IPS-18c (cell line): ENCODE results near the gene C11orf24.
"Not testable (repeated sequence)": the region's sequence is repeated elsewhere in the genome, so short reads cannot be mapped to it uniquely, and the experiment has no call there.

Source experiments
- H3K4me3 ChIP-seq: 2 replicates; pipeline ENCODE4 v1.7.0; 2013; ENCODE audit warnings: low read depth, mild to moderate bottlenecking, low read length, moderate library complexity; ENCODE audit not compliant: insufficient read depth
- H3K9me3 ChIP-seq: one replicate; pipeline ENCODE4 v1.6.1; 2013; ENCODE audit warnings: mild to moderate bottlenecking, low read length, moderate library complexity; ENCODE audit not compliant: control insufficient read depth, insufficient read depth

Gene C11orf24

DNA sequence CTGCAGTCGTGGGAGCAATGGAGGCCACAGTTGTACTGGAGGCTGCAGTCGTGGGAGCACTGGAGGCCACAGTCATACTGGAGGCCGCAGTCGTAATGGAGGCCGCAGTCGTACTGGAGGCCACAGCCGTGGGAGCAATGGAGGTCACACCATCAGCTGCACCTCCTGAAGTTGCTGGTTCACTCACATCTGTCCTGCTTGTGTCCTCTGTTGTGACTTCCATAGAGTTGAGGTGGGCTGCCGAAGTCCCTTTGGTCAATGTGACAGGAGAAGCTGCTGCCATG lies 9.3 kb downstream of the C11orf24 start:
- Histone ChIP-seq H3K4me3 (no peak overlapping the region), H3K9me3 (peaks cover 4% of the 10 kb centered on the region)

DNA sequence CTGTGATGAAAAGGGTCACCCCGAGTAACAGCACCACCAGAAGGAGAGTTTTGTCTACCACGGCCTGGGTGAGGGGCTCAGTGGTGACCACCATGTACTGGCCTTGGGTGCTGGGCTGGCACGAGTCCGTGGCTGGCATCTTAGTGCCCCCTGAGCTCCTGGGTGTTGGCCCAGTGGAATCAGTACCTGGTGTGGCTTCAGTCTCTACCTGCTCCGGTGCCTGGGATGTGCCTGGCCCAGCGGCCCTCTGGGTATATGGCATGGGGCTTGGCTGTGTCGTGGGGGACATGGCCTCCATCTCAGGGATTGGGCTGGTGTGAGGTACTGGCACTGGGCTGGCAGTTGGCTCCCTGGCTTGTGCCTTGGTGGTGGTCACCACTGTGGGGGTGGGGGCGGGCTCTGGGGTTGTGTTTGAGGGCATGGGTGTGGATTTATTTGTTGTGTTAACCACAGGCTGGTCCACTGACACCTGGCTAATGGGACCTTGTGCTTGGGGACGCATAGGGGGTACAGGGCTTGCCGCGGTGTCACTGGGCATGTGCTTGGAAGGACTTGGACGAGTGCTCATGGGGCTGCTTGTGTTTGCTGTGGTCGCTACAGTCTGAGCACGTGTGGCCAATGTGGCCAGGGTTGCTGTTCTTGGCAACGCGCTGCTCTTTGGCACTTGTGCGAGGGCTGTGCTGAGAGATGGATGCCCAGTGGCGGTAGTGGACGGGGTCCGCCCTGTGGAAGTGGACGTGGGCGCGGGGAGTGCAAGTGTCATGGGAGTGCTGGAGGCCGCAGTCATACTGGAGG lies 9.8 kb downstream of the C11orf24 start:
- peaks cover 4% of the 10 kb centered on the region for H3K9me3 ChIP-seq
- H3K4me3 ChIP-seq, result no peak overlapping the region

DNA sequence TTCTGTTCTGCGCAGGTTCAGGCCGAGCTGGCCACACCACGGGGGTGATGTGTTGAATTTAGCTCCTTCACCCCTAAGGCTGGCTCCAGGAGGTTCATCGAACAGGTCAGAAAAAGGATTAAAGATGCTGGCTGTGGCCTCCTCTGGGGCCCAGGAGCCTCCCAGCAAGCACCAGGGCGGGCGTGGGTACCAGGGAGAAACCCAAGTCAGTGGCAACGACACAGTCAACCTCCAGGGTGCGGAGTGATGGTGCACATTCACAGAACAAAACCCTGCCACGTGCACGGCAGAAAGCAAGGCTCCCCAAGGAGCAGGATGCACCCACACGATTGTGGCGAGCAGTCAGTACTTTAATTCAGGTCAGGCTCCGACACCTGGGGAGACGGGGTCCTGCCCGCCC lies 10.8 kb downstream of the C11orf24 start:
- no peaks in the 10 kb centered on the region for H3K9me3 ChIP-seq
- no peak overlapping the region for H3K4me3 ChIP-seq

DNA sequence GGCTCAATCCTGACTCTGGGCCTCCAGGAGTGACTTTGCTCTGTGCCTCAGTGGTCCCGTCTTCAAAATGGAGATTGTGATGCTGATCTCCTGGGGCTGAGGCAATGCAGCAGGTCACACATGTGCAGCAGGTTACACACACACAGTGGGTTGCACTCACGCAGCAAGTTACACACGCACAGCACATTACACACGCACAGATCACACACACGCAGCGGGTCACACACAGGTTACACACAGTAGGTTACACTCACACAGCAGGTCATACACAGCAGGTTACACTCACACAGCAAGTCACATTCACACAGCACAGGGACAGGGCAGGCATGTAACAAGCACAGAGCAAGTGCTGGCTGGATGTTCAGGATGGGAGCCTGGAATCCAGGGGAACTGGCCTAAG lies 11.3 kb downstream of the C11orf24 start:
- no peaks in the 10 kb centered on the region for H3K9me3 ChIP-seq
- H3K4me3 ChIP-seq, result no peak overlapping the region

DNA sequence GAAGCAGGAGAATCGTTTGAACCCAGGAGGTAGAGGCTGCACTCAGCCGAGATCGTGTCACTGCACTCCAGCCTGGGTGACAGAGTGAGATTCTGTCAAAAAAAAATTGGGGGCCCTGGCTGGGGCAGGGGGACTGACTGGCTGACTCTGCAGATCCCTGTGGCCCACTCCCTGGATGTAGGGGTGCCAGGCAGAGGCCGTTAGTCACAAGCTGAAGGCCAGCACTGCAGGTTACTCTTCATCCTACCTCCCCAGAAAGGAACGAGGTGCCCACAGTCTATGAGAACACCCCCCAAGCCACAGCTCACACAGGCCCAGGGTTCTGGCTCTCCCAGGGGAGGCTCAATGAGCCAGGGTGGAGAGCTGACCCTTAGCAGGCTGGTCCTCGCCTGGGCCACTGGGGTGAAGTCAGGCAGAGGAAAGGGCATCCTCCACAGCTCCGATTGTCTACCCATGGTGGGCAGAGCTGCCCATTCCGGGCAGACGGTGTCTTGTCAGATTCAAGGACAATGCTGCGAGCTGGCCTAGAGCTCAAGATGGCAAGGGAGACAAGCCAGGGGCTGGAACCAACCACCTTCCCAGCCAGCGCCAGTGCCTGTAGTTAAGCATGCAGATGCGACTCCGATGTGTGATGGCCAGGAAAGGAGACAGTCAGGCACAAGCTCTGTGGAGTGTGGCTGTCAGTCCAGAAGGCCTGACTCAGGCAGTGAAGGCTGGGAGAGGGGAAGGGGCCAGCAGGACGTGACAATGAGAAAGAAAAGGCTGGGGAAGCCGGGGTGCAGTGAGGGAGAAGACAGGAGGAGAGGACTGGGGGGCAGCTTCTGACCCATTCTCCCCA lies 12.4 kb downstream of the C11orf24 start:
- no peaks in the 10 kb centered on the region for H3K9me3 ChIP-seq
- no peak overlapping the region for H3K4me3 ChIP-seq

DNA sequence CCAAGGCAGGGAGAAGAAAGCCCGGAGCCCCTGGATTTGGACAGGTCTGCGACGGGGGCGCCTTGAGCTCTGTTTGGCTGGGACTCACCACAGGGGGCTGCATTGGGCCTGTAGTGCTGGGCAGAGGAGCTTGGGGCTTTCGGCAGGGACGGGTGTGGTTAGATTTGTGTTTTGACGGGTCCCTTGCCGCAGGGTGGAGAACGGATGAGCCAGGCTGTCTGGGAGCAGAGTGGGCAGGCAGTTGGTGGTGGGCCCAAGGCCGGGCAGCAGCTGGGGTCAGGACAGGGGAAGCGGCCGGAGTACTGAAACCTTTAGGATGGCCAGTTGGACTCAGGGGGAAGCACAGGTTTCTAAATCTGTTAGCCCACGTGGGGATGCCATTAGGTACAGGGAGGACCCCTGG lies 13.4 kb downstream of the C11orf24 start:
- Histone ChIP-seq H3K4me3 (no peak overlapping the region), H3K9me3 (no peaks in the 10 kb centered on the region)

DNA sequence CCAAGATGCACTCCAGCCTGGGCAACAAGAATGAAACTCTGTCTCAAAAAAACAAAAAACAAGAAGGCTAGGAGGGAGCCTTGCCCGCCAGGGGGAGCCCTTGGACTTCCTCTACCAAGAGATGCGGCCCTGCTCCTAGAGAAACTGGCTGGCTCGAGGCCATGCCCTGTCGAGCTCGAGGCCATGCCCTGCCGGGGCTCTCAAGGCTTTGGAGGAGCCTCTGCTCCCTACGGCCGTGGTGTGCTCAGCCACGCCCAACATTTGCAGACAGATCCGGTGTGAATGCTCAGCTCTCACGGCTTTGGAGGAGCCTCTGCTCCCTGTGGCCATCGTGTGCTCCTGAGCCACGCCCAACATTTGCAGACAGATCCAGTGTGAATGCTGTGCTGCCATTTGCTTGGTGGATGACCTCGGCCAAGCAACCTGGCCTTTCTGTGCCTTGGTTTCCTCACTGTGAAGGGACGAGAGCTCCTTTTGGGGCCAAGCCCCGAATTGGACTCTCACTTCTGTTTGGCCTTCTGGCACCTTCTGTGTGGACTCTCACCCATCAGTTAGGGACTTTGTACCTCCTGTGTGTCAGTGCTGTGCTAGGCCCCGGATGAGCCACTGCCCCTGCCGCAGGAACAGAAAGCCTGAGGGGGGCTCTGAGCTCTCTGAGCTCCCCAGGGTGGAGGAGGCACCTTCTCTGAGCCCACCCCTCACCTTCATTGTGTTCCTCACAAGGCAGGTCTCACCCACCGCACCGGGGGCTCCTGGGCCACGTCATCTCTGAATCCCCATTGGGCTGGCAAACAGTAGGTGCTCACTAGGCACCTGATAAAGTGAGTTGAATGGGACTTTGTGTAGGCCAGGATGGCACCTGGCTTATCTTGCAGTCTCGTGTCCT lies 14.1 kb downstream of the C11orf24 start:
- Histone ChIP-seq H3K4me3 (no peak overlapping the region), H3K9me3 (no peaks in the 10 kb centered on the region)

DNA sequence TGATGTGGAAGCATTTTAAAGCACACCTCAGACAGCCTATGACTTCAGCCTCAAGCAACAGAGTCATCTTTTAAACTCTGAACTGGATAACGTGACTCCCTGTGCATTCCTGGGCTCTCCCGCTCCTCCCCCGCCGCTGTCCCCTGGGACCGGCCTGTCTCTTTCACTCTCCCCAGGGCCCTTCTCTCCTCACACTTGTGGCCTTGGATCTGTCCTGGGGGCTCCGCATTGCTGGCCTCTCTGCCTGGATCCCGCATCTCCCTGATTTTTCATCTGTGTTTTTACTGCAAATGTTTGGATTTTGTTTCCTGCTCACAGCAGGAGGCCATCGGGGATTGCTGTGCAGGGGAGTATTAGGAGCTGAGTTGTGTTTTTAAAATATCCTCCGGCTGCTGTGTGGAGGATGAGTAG lies 15.4 kb downstream of the C11orf24 start:
- no peaks in the 10 kb centered on the region for H3K9me3 ChIP-seq
- H3K4me3 ChIP-seq, result no peak overlapping the region

DNA sequence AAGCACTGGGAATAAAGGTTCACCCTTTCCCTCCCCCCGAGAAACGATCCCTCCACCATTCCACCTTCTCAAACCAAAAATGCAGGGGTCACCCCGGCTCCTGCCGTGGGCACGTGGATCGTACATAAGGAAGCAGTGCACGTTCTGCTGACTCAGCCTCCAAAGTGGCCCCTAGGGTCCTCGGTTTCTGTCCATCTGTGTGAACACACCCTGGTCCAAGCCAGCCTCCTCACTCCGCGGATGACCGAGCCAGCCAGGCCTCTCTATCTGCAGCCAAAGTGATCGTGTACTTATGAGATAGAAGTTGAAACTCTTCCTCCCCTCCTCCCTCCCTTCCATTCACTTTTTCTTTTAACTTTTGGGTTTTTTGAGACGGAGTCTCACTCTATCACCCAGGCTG lies 16.2 kb downstream of the C11orf24 start:
- Histone ChIP-seq H3K9me3 (no peaks in the 10 kb centered on the region), H3K4me3 (no peak overlapping the region)

DNA sequence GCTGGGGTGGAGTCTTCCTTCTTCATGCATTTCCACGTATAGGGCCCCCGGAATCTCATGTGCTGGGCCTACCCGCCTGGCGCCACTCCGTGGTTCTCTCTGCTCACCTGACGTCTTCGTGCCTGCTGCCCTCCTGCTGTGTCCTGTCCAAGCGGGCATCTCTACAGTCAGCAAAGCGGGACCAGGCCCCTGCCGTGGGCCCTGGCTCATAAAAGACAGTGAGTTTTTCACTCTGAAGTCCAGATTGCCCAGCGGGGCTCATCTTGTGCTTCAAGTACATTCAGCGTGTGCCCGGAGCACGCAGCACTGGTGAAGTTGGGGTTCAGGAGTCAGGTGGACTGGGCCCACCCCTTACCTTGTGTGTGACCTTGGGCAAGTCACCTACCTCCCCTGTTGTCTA lies 17.4 kb downstream of the C11orf24 start:
- no peaks in the 10 kb centered on the region for H3K9me3 ChIP-seq
- H3K4me3 ChIP-seq, result no peak overlapping the region

DNA sequence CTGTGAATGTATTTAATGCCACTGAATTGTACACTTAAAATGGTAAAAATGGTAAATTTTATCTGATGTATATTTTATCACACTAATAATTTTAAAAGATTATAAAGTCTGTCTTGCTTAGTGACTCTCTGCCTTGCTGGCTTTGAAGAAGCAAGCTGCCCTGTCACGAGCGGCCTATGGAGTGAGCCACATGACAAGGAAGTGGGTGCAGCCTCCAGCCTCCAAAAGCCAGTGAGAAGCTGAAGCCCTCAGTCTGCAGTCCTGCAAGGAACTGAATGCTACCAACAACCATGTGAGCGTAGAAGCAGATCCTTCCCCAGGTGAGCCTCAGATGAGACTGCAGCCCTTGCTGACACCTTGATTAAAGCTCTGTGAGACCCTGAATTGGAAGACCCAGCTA lies 20.0 kb downstream of the C11orf24 start:
- Histone ChIP-seq H3K9me3 (no peaks in the 10 kb centered on the region), H3K4me3 (no peak overlapping the region)

DNA sequence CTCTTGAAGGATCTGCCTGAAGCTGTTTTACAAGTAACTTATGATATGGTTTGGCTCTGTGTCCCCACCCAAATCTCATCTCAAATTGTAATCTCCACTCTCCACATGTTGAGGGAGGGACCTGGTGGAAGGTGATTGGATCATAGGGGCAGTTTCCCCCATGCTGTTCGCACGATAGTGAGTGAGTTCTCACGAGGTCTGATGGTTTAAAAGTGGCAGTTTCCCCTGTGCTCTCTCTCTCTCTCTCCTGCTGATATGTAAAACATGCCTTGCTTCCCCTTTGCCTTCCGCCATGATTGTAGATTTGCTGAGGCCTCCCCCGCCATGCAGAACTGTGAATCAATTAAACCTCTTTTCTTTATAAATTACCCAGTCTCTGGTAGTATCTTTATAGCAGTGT lies 26.9 kb downstream of the C11orf24 start:
- H3K4me3 ChIP-seq, H3K9me3 ChIP-seq: not testable (repeated sequence)

DNA sequence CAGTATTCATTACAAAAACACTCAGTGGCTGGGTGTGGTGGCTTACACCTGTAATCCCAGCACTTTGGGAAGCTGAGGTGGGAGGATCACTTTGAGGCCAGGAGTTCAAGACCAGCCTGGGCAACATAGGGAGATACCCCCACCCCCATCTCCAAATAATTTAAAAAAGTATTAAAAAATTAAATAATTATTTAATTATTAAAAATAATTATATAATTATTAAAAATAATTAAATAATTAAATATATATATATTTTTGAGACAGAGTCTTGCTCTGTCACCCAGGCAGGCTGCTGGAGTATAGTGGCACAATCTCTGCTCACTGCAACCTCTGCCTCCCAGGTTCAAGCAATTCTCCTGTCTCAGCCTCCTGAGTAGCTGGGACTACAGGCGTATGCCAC lies 27.9 kb downstream of the C11orf24 start:
- H3K9me3 ChIP-seq, H3K4me3 ChIP-seq: not testable (repeated sequence)

DNA sequence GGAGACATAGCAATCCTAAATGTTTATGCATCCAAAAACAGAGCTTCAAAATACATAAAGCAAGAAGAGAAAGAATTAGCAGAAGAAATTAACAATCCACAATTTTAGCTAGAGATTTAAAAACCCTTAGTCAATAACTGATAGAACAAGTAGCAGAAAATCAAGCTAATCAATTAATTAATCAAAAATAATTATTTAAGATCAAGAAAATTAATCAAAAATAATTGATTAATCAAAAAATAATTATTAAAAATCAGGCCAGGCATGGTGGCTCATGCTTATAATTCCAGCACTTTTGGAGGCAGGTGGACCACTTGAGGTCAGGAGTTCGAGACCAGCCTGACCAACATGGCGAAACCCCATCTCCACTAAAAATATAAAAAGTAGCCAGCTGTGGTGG lies 29.2 kb downstream of the C11orf24 start:
- Histone ChIP-seq H3K4me3 (no peak overlapping the region), H3K9me3 (no peaks in the 10 kb centered on the region)

DNA sequence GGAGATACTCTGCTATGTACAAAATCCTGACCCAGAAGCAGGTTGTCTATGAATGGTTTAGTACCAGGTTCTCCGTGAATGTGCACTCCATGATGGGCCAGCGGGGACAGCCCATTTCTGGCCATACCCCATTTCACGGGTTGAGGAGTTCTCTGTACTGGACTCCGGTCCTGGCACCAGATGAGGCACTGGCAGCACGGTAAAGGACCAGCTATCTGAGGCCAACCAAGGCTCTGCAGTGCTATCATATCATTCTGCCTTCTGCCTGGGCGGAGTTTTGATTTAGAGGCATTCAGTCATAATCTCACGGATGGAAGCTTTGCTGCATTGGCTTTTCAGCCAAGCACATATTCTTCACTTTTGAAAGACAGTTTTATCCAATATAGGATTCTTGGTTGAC lies 40.2 kb downstream of the C11orf24 start:
- no peak overlapping the region for H3K4me3 ChIP-seq
- H3K9me3 ChIP-seq, result no peaks in the 10 kb centered on the region

DNA sequence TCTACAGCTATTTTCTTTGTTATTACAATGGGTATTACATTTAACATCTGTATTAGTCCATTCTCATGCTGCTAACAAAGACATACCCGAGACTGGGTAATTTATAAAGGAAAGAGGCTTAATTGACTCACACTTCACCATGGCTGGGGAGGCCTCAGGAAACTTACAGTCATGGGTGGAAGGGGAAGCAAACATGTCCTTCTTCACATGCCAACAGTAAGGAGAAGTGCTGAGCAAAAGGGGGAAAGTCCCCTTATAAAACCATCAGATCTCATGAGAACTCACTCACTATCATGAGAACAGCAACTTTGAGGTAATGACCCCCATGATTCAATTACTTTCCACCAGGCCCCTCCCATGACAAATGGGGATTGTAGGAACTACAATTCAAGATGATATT lies 42.2 kb downstream of the C11orf24 start:
- Histone ChIP-seq H3K4me3 (no peak overlapping the region), H3K9me3 (peaks cover 2% of the 10 kb centered on the region)

DNA sequence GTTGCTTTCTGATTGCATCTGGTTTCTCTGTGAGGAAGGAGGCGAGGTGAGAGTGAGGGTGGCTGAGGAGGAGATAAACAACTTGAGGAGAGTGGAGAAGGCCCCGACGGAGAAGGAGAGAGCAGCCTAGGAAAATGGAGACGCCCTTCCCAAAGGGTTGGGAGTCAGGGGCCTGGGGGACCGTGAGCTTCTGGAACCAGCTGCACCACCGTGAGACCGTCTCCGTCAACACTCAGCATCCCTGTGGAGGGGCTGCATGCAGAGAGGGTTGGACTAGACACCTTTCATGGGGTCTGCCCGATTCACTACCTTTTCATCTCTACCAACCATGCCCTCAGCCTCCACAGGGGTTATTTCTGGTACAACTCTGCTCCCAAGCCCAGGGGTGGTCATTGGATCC lies 45.4 kb downstream of the C11orf24 start:
- Histone ChIP-seq H3K4me3 (no peak overlapping the region), H3K9me3 (peaks cover 2% of the 10 kb centered on the region)

DNA sequence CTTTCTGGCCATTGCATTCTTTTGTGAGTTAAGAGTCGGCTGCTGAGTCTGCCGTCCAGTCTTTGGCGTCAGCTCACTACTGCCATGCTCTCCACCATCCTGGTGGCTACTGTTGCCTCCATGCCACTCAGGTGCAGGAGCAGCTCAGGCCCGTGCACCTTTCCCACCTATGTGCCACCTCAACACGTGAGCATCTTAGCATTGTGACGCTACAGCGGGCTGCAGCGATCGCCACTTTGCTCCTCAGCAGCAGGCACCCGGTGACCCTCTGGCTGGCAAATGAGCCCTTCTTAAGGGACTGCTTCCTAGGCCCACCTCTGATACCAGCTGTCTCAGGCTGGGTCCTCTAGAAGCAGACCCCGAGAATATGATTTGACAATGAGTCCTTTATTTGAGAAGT lies 47.2 kb downstream of the C11orf24 start:
- H3K4me3 ChIP-seq, result no peak overlapping the region
- H3K9me3 ChIP-seq, result peaks cover 2% of the 10 kb centered on the region
